DOHH2 (cell line): Measurements from ENCODE around the gene FIBCD1.

Experiments
- H3F3A ChIP-seq: fragments of 200-600 bp; sonication (generic), shearing (Covaris generic); 2 replicates; pipeline ENCODE4 v1.6.0; 2016; ENCODE audit warnings: antibody characterized with exemption, mild to moderate bottlenecking; ENCODE audit not compliant: control insufficient read depth, insufficient read depth
- H3K27ac ChIP-seq: fragments of 200-600 bp; sonication (generic); 2 replicates; pipeline ENCODE4 v1.5.1; 2014; ENCODE audit warnings: low read depth, mild to moderate bottlenecking, low read length, moderate library complexity
- H3K27me3 ChIP-seq: fragments of 200-600 bp; sonication (generic); 2 replicates; pipeline ENCODE4 v1.6.1; 2014; ENCODE audit warnings: mild to moderate bottlenecking, low read length, mixed read lengths; ENCODE audit not compliant: control insufficient read depth
- H3K36me3 ChIP-seq: fragments of 200-600 bp; sonication (generic); 2 replicates; pipeline ENCODE4 v1.6.1; 2014; ENCODE audit warnings: mild to moderate bottlenecking, low read length, moderate library complexity, mixed read lengths; ENCODE audit not compliant: control insufficient read depth
- H3K4me1 ChIP-seq: fragments of 200-600 bp; sonication (generic); 2 replicates; pipeline ENCODE4 v1.6.1; 2014; ENCODE audit warnings: mild to moderate bottlenecking, low read length, mixed read lengths; ENCODE audit not compliant: control insufficient read depth
- H3K4me2 ChIP-seq: fragments of 200-600 bp; sonication (generic); 2 replicates; pipeline ENCODE4 v1.6.0; 2014; ENCODE audit warnings: mild to moderate bottlenecking, low read length, moderate library complexity
- H3K4me3 ChIP-seq: fragments of 200-600 bp; sonication (generic); 2 replicates; pipeline ENCODE4 v1.5.1; 2014; ENCODE audit warnings: mild to moderate bottlenecking, low read length, mixed read lengths
- H3K79me2 ChIP-seq: fragments of 200-600 bp; sonication (generic); 2 replicates; pipeline ENCODE4 v1.6.1; 2014; ENCODE audit warnings: mild to moderate bottlenecking, low read length, mixed read lengths; ENCODE audit not compliant: control insufficient read depth
- H3K9me2 ChIP-seq: fragments of 200-600 bp; sonication (generic); replicated peaks from 2 replicates; pipeline ENCODE4 v1.6.1; 2014; ENCODE audit warnings: mild to moderate bottlenecking, low read length, mixed read lengths; ENCODE audit not compliant: control insufficient read depth
- H3K9me3 ChIP-seq: fragments of 200-600 bp; sonication (generic); 2 replicates; pipeline ENCODE4 v1.6.1; 2014; ENCODE audit warnings: antibody characterized with exemption, low read length, mixed read lengths; ENCODE audit not compliant: control insufficient read depth, insufficient read depth
- H4K20me1 ChIP-seq: fragments of 200-600 bp; sonication (generic); 2 replicates; pipeline ENCODE4 v1.6.0; 2014; ENCODE audit warnings: low read depth, mild to moderate bottlenecking, antibody characterized with exemption, low read length, moderate library complexity; ENCODE audit not compliant: control insufficient read depth, insufficient read depth
- CTCF ChIP-seq: fragments of 200-600 bp; sonication (generic); IDR thresholded peaks from one replicate; pipeline ENCODE4 v1.5.1; 2014; ENCODE audit warnings: antibody characterized with exemption, mild to moderate bottlenecking, low read depth, low read length; ENCODE audit not compliant: poor library complexity, severe bottlenecking
- EZH2phosphoT487 ChIP-seq: fragments of 200-600 bp; sonication (generic); IDR thresholded peaks from 2 replicates; pipeline ENCODE4 v1.6.1; 2017; ENCODE audit warnings: borderline replicate concordance, mild to moderate bottlenecking, antibody characterized with exemption, low read length, moderate library complexity, mixed read lengths

FIBCD1 gene

GRCh38 chr9:130903194-130904069 lies 35.6 kb downstream of the FIBCD1 start:
- Histone ChIP-seq H3F3A (no peaks in the 10 kb centered on the region), H4K20me1 (no peaks in the 10 kb centered on the region), H3K27ac (no peak overlapping the region), H3K4me3 (no peak overlapping the region), H3K79me2 (no peaks in the 10 kb centered on the region), H3K9me2 (no peaks in the 10 kb centered on the region), H3K4me2 (no peak overlapping the region), H3K4me1 (no peaks in the 10 kb centered on the region), H3K27me3 (no peaks in the 10 kb centered on the region), H3K9me3 (no peaks in the 10 kb centered on the region), H3K36me3 (no peaks in the 10 kb centered on the region)
- no peak for TF ChIP-seq CTCF
- TF ChIP-seq EZH2phosphoT487: no peak

- TF ChIP-seq CTCF (no peak), EZH2phosphoT487 (no peak)
- Histone ChIP-seq H3K27me3 (no peaks in the 10 kb centered on the region), H3K36me3 (no peaks in the 10 kb centered on the region), H4K20me1 (no peaks in the 10 kb centered on the region), H3K4me2 (no peak overlapping the region), H3K4me1 (no peaks in the 10 kb centered on the region), H3K9me3 (no peaks in the 10 kb centered on the region), H3K27ac (no peak overlapping the region), H3K79me2 (no peaks in the 10 kb centered on the region), H3F3A (no peaks in the 10 kb centered on the region), H3K4me3 (no peak overlapping the region), H3K9me2 (no peaks in the 10 kb centered on the region)
These were observed 36.6 kb downstream of the FIBCD1 start for GRCh38 chr9:130902204-130903185.

GRCh38 chr9:130901498-130902203 lies 37.4 kb downstream of the FIBCD1 start:
- no peaks in the 10 kb centered on the region for H3K36me3 ChIP-seq
- no peak overlapping the region for H3K4me2 ChIP-seq
- no peaks in the 10 kb centered on the region for H3K9me2 ChIP-seq
- no peak overlapping the region for H3K27ac ChIP-seq
- H3K79me2 ChIP-seq: no peaks in the 10 kb centered on the region
- H4K20me1 ChIP-seq: no peaks in the 10 kb centered on the region
- no peaks in the 10 kb centered on the region for H3K4me1 ChIP-seq
- no peaks in the 10 kb centered on the region for H3F3A ChIP-seq
- no peak overlapping the region for H3K4me3 ChIP-seq
- no peaks in the 10 kb centered on the region for H3K9me3 ChIP-seq
- no peak for TF ChIP-seq CTCF
- TF ChIP-seq EZH2phosphoT487: no peak
- H3K27me3 ChIP-seq: no peaks in the 10 kb centered on the region
